GM21515 (cell line): ENCODE data around the gene PPFIBP2.
"Not testable (repeated sequence)": the region's sequence is repeated elsewhere in the genome, so short reads cannot be mapped to it uniquely, and the experiment has no call there.

Experiments used
- ATAC-seq: cut with Tn5 transposase; IDR thresholded peaks from one replicate; pipeline ENCODE4 v1.9.1; 2021; ENCODE audit not compliant: unreplicated experiment

Gene PPFIBP2

DNA sequence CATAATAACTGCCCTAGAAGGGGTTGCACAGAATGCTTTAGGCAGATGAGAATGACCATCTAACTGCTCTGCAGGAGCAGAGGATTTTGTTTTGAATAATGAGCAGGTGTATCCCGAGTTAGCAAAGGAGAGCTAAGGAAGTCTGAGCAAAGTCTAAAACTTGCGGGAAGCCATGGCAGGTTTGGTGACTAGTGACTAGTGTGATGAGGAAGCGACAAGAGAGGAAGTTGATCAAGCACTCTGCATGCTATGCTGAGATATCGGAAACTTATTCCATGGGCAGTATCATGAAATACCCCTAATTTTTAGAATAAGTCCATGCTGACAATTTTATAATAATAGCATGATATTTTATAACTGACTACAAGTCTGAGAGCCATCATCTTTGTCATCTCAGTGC, 15.6 kb upstream of the PPFIBP2 start:
- ATAC-seq: no peak

- no peak for ATAC-seq
These were observed 14.7 kb upstream of the PPFIBP2 start for GRCh38 chr11:7499081-7499480.

GRCh38 chr11:7500251-7500650, 13.5 kb upstream of the PPFIBP2 start:
- no peak for ATAC-seq

- no peak for ATAC-seq
These were observed 12.5 kb upstream of the PPFIBP2 start for GRCh38 chr11:7501251-7501650.

DNA sequence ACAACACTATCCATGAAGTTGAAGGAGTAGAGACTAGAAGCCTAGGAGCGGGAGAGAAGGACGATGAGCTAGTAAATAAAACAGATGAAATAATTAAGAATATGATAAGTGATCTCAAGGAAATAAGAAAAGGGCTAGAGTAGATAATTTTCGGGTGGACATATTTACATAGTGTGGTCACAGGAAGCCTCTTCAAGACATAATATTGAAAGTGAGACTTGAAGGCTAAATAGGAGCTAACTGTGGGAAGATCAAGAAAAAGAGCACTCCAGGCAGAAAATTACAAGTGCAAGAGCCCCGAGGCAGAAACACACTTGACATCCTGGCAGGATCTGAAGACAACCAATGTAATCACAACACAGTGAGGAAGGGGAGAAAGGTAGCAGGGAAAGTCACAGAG, 11.9 kb upstream of the PPFIBP2 start:
- ATAC-seq: peak; percentile 48

GRCh38 chr11:7506243-7506642, 7.6 kb upstream of the PPFIBP2 start:
- ATAC-seq: no peak

DNA sequence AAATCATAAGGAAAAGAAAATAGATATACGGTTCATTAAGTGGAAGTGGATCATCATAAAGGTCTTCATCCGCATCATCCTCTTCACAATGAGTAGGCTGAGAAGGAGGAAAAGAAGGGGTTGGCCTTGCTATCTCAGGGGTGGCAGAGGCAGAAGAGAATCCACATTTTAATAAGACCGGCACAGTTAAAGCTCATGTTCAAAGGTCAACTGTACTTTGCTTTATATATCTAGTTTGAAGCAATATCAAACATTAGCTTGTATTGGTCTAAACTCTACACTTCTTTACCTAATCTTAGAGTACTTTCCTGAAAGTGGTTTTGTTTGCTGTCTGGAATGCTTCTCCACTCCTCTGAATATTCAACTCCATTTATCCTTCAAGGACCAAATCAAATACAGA, 5.7 kb upstream of the PPFIBP2 start:
- ATAC-seq: no peak

DNA sequence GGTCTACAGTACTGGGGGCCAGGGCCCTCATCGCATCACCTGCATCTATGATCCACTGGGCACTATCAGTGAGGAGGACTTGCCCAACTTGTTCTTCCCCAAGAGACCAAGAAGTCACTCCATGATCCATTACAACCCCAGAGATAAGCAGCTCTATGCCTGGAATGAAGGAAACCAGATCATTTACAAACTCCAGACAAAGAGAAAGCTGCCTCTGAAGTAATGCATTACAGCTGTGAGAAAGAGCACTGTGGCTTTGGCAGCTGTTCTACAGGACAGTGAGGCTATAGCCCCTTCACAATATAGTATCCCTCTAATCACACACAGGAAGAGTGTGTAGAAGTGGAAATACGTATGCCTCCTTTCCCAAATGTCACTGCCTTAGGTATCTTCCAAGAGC, 3.8 kb upstream of the PPFIBP2 start:
- no peak for ATAC-seq

DNA sequence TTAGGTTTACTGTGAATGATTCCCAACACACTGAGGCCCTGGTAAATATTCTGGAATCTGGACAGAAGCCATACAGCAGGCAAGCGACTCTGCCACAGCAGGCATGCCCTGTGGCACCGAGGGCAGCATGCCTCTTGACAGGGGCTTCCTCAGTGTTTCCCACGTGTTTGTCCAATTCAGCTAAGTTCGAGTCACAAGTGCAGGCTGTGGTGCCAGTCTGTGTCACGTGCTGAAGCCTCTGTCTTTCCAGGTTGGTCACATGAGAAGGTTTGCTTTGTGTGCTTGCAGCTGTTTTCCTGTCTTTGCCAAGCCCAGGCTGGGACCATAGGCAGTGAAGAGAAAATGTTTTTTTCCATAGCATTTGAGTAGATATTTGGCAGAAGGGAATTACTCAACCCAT, 2.4 kb upstream of the PPFIBP2 start:
- no peak for ATAC-seq

DNA sequence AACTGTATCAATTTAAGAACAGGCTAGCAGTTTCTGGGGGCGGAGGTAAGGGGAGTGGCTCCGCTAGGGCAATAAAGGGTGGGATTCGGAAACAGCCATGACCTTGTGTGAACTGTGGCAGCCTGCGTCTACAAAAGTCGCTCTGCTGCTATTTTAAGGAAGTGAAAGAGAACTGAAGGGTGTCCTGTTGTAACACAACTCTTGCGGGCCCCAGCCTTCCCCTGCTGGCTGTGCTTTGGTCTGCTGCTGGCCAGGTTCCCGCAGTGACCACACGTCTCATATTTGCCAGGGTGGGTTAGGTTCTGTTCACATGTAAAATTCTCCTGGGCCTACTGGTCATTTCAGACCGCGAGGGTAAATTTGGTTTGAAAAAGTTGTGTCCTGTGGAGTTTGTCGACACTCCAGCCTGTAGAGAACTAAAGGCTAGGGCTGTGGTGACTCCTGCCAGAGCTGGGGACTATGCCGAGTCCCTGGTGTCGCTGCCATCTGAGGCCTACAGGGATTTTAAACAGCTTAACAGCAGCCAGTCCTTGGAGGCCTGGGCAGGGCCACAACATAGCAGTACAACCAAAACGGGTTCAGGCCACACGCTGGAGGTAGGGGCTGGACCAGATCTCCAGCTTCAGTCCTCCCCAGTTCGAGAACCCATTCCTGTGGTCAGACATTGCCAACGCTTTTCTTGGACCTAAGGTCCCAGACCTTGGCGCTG, 1.1 kb upstream of the PPFIBP2 start:
- ATAC-seq: peak; percentile 68

DNA sequence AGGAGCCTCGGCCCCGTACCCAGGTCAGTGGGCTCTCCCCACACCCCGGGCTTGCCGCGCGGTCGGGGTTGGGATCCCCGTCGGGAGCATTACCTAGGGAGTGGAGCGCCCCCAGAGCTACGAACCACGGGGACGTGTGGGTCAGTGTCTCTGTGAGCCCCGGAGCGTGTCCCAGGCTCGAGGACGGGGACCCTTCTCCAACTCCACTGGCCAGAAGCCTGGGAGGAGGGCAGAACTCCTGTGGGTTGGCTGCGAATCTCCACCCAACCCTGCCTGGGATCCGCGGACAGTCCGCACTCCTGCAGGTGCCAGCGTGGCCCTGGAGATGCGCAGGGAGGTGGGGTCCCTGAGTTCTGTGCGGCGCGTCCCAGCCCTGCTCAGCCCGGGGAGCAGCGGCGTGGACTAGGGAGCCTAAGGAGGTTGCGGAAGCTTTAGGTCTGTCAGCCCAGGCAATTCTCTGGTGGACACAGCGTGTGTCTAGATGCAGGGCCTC, 346 bp downstream of the PPFIBP2 start:
- peak; percentile 15 for ATAC-seq

- ATAC-seq: no peak
These were observed 1.7 kb downstream of the PPFIBP2 start for GRCh38 chr11:7515447-7515886.

DNA sequence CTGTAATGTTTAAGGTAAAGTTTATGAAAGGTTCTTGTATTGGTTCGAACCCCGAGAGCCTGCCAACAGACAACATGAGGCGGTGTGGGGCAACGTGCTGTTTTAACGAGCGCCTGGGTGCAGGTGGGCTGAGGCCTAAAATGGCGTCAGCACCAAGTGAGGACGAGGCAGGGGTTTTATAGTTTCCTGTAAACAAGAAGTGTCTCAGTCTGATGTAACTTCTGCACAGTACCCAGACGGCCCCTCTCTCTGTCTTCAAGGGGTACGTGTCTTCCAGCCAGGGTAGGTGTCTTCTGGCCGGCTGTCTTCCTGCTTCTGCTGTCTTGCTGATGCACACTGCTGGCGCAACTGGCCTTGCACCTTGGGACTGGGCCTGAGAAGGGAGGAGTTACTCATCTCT, 2.7 kb downstream of the PPFIBP2 start:
- no peak for ATAC-seq

GRCh38 chr11:7517743-7518142, 3.9 kb downstream of the PPFIBP2 start:
- not testable (repeated sequence) for ATAC-seq

DNA sequence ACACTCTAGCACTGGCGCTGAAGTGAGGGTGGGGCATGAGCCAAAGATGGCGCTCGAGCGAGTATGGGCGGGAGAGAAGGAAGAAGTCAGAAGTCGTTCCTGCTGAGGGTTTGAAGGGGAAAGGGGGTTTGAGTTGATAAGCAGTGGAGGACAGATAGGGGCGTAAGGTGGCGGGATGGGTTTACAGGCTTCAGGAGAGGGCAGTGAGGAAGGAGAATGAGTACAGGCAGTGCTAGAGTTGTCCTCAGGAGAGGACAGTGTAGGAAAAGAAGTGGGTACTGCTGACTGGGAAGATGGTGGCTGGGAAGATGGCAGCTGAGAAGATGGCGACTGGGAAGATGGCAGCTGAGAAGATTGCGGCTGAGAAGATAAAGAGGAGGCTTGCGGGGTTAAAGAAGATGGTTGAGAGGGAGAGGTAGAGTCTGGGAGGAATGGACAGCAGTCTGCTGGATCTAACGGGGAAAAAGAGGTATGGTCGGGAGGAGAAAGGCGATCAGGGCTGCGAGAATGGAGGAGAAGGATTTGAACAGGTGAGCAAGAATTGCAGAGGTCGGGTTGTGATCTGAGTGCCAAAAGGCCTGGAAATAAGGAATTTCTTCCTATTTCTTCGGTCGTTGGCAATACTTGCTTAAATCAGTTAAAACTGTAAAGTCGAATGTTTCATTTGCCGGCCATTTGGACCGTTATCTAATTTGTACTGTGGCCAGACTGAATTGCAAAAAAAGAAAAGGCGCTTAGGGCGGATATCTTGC, 5.2 kb downstream of the PPFIBP2 start:
- no peak for ATAC-seq

- ATAC-seq: peak; percentile 49
These were observed 6.5 kb downstream of the PPFIBP2 start for GRCh38 chr11:7520011-7520942.

- peak; percentile 83 for ATAC-seq
These were observed 7.2 kb downstream of the PPFIBP2 start for GRCh38 chr11:7520981-7521487.

DNA sequence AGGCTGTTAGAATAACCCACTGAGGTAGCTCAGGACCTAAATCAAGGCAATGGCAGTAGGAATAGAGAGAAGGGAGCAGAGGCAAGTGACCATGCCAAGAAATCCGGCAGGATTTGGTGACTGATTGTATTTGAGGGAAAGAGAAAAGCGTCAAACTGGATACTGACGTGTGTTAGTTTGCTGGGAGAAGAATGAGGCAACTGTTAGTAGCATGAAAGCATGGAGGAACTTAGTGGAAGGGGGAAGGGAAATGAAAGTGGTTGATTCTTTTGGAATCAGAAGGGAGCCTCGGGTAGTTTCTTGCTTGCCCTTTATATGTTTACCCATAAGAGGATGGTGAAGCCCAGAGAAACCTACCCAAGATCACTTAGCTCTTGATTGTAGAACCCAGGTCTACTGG, 8.3 kb downstream of the PPFIBP2 start:
- no peak for ATAC-seq

DNA sequence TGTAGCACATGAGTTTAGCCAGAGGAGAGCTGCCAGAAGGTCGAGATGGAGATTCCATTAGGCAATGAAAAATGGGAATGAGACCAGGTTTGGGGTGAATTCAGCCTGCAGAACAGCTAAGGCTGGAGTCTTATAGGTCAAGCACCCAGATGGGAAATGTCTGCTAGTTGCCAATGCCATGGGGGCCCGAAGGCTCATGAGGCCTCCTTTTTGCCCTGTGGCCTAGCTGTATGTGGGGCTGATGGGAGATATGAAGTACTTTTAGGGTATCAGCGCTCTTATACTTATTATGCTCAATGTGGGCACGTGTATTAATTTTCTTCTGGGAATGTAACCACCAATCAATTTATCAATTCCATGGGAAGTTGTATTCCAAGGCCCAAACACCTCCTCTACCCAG, 8.7 kb downstream of the PPFIBP2 start:
- ATAC-seq: no peak

GRCh38 chr11:7523416-7524210, 9.8 kb downstream of the PPFIBP2 start:
- no peak for ATAC-seq
